Inferior parietal cortex (tissue), 1 donor: ENCODE data around the gene GORASP1.
A peak's percentile ranks its signal among the peaks of the same experiment; 100 is the strongest.

Source experiments
- DNase-seq: peaks from one replicate; pipeline ENCODE4 v3.0.0-alpha.2; 2016; ENCODE audit errors: extremely low spot score

GORASP1 gene

DNA sequence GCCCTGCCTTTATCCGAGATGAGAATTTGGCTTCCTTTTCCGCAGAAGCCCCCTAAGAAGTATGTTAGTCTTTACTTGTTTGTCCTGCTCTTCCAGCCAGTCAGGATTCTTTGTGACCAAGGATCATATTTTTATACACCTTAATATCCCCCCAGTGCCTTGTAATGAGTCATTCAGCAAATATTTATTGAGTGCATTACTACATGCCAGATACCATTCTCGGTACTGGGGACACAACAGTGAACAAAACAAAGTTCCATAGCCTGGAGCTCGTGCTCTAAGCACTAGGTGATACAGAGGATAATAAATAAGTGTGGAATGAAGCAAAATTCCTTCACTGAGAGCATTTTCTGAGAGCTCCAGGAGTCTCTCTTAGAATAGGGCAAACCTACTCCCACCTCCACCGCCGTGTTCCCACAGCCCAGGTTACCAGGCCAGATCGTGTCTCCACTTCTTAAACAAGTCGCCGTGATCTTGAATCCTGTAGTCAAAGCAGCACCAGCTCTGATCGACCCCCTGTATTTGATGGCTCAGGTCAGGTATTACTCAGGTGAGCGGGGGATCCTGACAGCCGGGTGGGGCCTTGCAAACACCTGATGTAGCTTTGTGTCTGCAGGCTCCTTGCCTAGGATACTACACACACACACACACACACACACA, 18.5 kb upstream of the GORASP1 start:
- DNase-seq = no peak

DNA sequence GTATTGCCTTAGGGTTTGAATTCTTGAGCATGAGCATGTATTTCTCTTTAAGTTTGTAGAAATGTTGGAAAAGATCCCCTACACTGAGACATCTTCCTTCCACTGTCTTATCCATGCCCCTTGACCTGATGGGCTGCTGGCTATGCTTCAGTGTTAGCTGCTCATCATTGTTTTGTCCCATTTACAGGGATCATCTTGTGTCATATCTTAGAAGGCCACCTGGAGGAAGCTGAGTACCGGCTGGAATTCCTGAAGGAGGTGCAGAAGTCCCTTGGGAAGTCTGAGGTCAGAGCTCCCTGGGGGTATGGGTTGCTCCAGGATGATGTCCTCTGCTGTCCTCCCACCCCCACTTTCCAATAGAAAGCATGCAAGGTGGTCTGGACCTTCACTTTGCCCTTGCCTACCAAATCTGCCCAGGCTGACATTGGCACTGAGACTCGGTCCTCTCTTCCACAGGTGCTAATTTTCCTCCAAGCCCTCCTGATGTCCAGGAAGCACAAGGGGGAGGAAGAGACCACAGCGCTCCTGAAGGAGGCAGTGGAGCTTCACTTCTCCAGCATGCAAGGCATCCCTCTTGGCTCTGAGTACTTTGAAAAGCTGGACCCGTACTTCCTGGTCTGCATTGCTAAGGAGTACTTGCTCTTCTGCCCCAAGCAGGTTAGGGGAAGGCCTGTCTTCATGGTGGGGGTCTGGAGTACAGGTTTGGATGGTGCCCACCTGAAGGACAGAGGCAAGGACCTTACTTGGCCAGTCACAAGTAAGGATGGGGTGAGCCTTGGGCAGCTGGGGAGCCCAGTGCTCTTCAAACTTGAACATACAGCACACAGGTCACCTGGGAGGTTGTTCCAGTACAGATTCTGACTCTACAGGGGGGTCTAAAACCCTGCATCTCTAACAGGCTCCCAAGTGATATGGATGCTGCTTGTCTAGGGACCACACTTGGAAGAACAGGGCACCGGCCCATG, 17.7 kb upstream of the GORASP1 start:
- DNase-seq = no peak

- DNase-seq = no peak
These were observed 15.4 kb upstream of the GORASP1 start for GRCh38 chr3:39122813-39123212.

DNA sequence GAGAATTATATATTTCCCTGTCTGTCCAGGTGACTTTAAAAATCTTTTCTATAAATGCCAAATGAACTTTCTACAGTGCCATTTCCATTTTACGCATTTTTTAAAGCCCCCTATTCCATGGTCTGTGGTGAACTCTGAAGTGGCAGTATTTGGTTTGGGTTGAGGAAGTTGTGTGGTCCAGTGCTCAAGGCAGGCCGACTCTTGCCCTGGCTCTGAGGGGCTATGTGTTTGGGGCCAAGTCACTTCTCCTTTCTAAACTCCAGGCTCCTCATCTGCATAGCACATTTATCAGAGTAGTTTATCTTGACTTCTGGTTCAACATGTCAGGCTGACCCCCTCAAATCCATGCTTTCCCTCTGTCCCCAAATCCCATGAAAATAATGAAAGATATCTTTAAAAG, 14.2 kb upstream of the GORASP1 start:
- no peak for DNase-seq

- no peak for DNase-seq
These were observed 11.7 kb upstream of the GORASP1 start for GRCh38 chr3:39118931-39119660.

- DNase-seq = no peak
These were observed 10.7 kb upstream of the GORASP1 start for GRCh38 chr3:39118079-39118478.

DNA sequence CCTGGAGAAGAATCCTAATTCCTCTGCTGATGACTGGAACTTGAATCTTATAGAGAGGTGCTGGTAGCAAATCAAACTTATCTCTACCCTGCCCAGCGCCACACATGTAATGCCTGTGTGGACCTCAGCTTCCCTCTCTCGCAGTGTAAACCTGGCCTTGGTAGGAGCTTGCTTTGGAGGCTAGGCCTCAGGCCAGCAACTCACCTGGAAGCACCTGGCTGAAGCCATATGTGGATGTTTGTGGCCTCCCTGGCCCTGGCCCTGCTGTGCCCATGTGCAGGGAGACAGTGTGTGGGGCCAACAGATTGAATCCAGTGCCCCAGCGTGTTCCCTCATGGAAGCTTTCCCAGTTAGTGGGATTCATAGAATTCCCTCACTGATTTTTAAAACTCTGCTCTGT, 8.4 kb upstream of the GORASP1 start:
- DNase-seq = no peak

- DNase-seq = no peak
These were observed 7.0 kb upstream of the GORASP1 start for GRCh38 chr3:39114456-39114855.

DNA sequence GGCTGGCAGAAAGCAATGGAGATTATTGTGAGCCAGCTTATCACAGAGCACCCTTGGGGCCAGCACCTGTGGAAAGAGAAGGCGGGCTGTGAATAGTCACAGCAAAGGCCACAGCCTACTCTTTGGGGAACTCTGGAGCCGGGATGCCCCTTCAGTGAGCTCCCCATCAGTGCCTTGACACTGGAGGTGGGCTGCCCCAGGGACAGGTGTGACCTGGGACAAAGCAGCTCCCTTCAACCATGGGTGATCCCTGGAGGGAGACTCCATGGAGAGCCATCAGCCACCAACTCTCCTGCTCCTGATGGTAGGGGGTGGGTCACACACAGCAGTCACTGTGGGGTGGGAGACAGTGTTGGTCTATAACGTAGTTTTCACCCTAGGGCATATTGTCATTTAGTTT, 5.9 kb upstream of the GORASP1 start:
- DNase-seq = no peak

DNA sequence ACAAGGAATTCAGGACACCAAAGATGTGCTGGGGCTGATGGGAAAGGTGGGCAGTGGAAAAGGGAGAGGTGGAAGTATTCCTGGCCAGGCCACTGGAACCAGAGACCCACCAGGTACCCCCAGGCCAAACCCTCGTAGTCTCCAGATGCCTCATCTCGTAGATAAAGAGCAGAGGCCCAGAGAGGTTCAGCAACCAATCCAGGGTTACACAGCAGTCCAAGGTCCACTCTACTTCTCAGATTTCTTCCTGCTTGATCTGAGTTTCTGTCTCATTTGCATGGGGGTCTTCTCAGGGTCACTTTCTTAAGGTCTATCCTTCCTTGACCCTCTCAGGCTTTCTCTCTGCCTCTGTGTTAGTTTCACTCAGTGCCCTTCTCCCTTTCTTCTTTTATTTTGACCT, 5.1 kb upstream of the GORASP1 start:
- DNase-seq = no peak

GRCh38 chr3:39112113-39112512, 4.7 kb upstream of the GORASP1 start:
- DNase-seq = no peak

GRCh38 chr3:39110041-39110639, 2.7 kb upstream of the GORASP1 start:
- no peak for DNase-seq

- DNase-seq = no peak
These were observed 1.7 kb upstream of the GORASP1 start for GRCh38 chr3:39109086-39109485.

DNA sequence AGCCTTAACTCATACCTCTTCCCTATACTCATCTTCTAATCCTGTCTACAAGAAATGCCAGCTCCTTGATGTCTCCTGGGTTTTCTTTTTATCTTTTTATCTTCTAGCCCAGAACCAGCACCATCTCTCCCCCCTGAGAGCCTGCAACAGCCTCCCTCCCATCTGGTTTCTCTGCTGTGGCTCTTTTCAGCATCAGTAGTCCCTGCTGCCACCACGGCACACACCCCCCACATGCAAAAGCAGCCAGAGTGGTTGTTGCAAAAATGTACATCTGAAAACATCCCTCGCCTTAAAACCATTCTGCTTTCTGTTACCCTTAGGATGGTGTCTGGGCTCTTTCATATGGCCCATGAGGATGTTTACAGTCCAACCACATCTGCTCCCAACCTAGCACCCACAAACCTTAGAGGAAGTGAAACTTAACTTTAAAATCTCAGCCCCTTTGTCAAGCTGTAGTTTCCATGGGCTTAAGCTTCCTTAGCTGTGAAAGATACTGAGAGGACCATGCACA, 828 bp upstream of the GORASP1 start:
- no peak for DNase-seq

DNA sequence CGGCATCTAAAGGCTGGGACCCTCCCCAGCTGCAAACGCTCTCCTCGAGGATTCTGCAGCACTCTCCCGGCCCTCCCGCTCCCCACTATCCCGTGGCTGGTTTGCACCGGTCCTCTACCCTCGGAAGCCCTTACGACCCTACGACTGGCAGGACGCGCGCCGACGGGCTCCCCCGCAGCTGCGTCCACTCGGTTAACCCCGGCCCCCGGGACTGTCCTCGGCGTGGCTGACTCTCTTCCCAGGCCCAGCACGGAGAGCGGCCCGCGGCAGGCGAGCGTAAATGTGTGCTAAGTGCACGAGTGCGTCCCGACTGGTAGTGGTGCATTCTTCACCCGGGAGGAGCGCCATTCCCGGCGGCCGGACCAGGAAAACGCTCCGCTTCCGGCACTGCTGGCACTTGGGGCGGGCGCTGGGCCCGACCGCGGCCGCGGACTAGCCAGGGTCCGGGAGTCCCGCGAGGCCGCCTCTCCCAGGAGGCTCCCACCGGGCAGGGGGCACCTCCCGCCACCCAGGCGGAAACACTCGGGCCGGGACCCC, 508 bp downstream of the GORASP1 start:
- DNase-seq = peak; percentile 24

GRCh38 chr3:39106281-39106811, 1.1 kb downstream of the GORASP1 start:
- DNase-seq = no peak

DNA sequence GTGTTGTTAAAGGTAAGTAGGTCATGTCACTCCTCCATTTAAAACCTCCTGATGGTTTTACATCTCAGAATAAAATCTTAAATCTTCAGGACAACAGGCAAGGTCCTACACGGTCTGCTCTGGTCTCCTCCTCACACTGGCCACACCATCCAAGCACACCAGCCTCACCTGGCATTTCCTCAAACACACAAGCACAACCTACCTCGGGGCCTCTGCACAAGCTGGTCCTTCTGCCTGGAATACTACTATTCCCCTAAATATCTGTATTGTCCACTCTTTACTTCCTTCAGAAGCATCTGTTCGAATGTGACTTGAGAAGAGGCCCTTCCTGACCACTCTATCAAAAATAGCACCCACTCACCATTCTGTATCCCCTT, 1.8 kb downstream of the GORASP1 start:
- DNase-seq = no peak

DNA sequence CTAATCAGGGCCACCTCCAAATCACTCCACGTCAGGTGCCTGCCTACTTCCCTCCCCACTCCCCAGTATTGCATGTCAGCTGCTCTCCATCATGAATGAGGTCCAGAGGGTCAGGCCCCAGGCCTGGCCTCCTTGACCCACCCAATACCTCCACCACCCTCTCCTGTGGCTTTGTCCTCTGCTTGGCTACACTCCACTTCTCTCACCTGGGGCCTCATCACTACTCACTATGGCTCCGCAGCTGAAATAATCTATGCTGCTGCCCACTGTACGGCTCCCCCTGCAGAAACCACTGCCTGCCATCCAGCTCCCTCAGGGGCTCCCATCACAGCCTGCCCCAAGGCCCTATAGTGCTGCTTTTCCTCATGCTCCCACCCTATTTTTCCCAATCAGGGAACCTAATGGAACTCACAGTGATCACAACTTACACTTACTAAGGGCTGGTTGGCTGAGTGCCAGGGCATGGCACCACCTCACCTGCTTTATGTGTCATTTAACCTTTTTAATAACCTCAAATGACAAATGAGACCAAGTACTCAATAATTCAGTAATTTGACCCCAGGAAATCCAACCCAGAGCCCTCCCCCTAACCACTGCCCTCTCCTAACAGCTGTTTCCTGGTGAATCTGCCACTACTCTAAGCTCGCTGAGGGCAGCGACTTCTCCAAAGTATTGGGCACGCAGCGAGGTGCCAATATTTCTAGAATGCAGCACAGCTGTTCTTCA, 2.3 kb downstream of the GORASP1 start:
- DNase-seq = no peak

DNA sequence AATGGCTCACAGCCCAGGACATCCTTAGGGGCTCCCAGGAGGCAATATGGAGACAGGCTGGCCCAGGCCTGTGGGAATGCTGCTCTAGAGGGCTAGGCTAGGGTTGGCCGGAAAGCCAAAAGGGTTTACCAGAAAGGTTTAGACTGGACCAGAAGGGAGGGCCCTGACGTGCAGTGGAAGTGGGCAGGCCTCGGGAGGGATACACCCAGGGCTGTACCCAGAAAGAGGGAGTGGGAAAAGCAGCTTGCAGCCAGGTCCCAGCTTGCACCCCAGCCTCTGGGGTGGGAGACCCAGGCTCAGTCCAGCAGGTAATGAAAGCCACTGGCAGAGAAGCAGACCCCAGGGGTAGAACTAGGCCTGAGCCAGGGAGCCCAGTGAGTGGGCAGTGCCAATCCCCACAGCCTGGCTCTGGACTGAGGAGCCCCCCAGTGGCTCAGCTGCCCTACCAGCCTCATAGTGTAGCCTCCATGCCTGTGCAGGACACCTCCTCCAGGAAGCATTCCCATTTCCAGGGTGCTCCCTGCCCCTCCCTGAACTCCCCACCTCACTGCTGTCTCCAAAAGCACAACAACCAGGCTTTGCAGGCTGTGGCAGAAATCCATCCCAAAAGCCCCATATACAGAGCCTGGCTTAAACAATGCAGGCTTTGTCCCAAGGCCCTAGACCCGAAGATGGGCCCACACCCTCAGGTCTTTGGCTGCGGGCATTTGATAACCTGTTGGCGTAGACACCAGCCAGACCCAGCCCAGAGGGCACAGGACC, 3.5 kb downstream of the GORASP1 start:
- no peak for DNase-seq

DNA sequence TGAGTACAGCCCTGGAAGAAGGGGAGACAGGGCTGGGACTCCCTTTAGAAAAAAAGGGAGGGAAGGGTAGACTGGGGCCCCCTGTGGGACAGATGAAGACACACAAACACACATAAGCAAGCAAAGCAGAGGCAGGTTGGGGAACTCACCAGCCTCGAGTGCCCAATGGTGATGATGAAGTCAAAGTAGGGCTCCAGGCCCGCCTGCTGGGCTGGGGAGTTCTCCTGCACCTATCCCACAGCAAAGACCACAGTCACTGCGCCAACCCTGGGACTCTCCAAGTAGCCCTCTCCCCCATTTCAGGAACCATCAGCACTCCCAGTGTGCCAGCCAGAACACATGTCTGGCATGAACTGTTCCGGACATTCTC, 4.1 kb downstream of the GORASP1 start:
- DNase-seq = no peak
